NCI-H460 (cell line): ENCODE data around the gene PECR. TPM values are rescaled to one million over a fixed set of nuclear protein-coding genes. Genes with fewer than 3 reads are reported as not detected.

Source experiments
- DNase-seq: peaks from one replicate; pipeline ENCODE4 v3.0.0-alpha.2; 2016; ENCODE audit warnings: low read depth; ENCODE audit errors: extremely low read depth
- polyA plus RNA-seq: library from polyadenylated mRNA; depleted of rRNA; stranded (reverse); fragments of >200 nt; gene quantifications from 2 replicates; pipeline ENCODE4 v1.2.3, GENCODE V29; 2014; cell fraction: nucleus; rRNA removed
- total RNA-seq: library from RNA; depleted of rRNA; stranded (reverse); fragments of >200 nt; shearing (Covaris generic); gene quantifications from 2 replicates; pipeline ENCODE4 v1.2.3, GENCODE V29; 2014; rRNA removed

Gene PECR
- 36.2 and 50.9 TPM in 2 replicates for total RNA-seq
- 23.2 and 26.3 TPM in 2 replicates for polyA plus RNA-seq

- peak; percentile 57 for DNase-seq
Observed at GRCh38 chr2:216081487-216082116, at the start of gene PECR, which contains the start of gene TMEM169. Gene PECR (minus strand): TSS chr2:216081809. CDS start chr2:216081741, 68 bp downstream. Gene TMEM169 (plus strand): TSS chr2:216081919. CDS start chr2:216095964, 14,045 bp downstream.

GRCh38 chr2:216130346-216130971, 48.9 kb upstream of the PECR start:
- DNase-seq: no peak

GRCh38 chr2:216126943-216127342, 45.3 kb upstream of the PECR start:
- no peak for DNase-seq

- no peak for DNase-seq
Observed at GRCh38 chr2:216121255-216121654, 39.6 kb upstream of the PECR start.

GRCh38 chr2:216119986-216120385, 38.4 kb upstream of the PECR start:
- DNase-seq: no peak

GRCh38 chr2:216119146-216119545, 37.5 kb upstream of the PECR start:
- no peak for DNase-seq

- no peak for DNase-seq
Observed at GRCh38 chr2:216118474-216118873, 36.9 kb upstream of the PECR start.

- no peak for DNase-seq
Observed at GRCh38 chr2:216117561-216118340, 36.1 kb upstream of the PECR start.

GRCh38 chr2:216116418-216116817, 34.8 kb upstream of the PECR start:
- DNase-seq: no peak

- DNase-seq: peak; percentile 100
Observed at GRCh38 chr2:216114714-216115531, 33.3 kb upstream of the PECR start.

GRCh38 chr2:216114382-216114713, 32.7 kb upstream of the PECR start:
- no peak for DNase-seq

- DNase-seq: no peak
Observed at GRCh38 chr2:216113572-216113971, 32.0 kb upstream of the PECR start.

- DNase-seq: no peak
Observed at GRCh38 chr2:216112926-216113325, 31.3 kb upstream of the PECR start.

GRCh38 chr2:216111122-216111521, 29.5 kb upstream of the PECR start:
- no peak for DNase-seq

GRCh38 chr2:216110620-216111019, 29.0 kb upstream of the PECR start:
- DNase-seq: no peak

GRCh38 chr2:216109962-216110614, 28.5 kb upstream of the PECR start:
- DNase-seq: no peak

GRCh38 chr2:216108967-216109921, 27.6 kb upstream of the PECR start, which contains the start of gene XRCC5:
Gene XRCC5 (plus strand): TSS chr2:216109348. CDS start chr2:216109437, 89 bp downstream.
- peak; percentile 97 for DNase-seq

- no peak for DNase-seq
Observed at GRCh38 chr2:216108310-216108966, 26.8 kb upstream of the PECR start.
